Retina (tissue), 1 donor: ENCODE results near the gene COX6A2.
A peak's percentile ranks its signal among the peaks of the same experiment; 100 is the strongest.

Experiments used
- DNase-seq: peaks from one replicate; pipeline ENCODE4 v3.0.0-alpha.2; 2016

COX6A2 gene

GRCh38 chr16:31407406-31407805 is 20.8 kb downstream of the COX6A2 start:
- no peak for DNase-seq

- DNase-seq = no peak
These were observed 23.7 kb downstream of the COX6A2 start for GRCh38 chr16:31404353-31405064.

GRCh38 chr16:31403590-31404352 is 24.4 kb downstream of the COX6A2 start:
- DNase-seq = no peak

GRCh38 chr16:31402687-31403086 is 25.5 kb downstream of the COX6A2 start:
- no peak for DNase-seq

GRCh38 chr16:31401436-31401835 is 26.7 kb downstream of the COX6A2 start:
- DNase-seq = no peak

GRCh38 chr16:31400191-31400590 is 28.0 kb downstream of the COX6A2 start:
- no peak for DNase-seq

- no peak for DNase-seq
These were observed 30.5 kb downstream of the COX6A2 start for GRCh38 chr16:31397701-31398100.

- no peak for DNase-seq
These were observed 31.0 kb downstream of the COX6A2 start for GRCh38 chr16:31397096-31397660.

GRCh38 chr16:31395647-31396046 is 32.5 kb downstream of the COX6A2 start:
- DNase-seq = no peak

GRCh38 chr16:31393056-31393455 is 35.1 kb downstream of the COX6A2 start, which contains the start of gene ITGAD:
Gene ITGAD, plus strand, starts transcription at chr16:31393335. Its CDS starts 26 bp downstream, at chr16:31393361.
- no peak for DNase-seq

GRCh38 chr16:31390504-31391041 is 37.6 kb downstream of the COX6A2 start:
- no peak for DNase-seq

- DNase-seq = no peak
These were observed 39.6 kb downstream of the COX6A2 start for GRCh38 chr16:31388535-31388934.

GRCh38 chr16:31386157-31386984 is 41.8 kb downstream of the COX6A2 start:
- DNase-seq = no peak

- no peak for DNase-seq
These were observed 42.5 kb downstream of the COX6A2 start for GRCh38 chr16:31385680-31386079.

- peak; percentile 66 for DNase-seq
These were observed 45.5 kb downstream of the COX6A2 start for GRCh38 chr16:31382485-31383161.

GRCh38 chr16:31380201-31380600 is 48.0 kb downstream of the COX6A2 start:
- no peak for DNase-seq
